ENCODE results near the gene SLC6A3.
A peak's percentile ranks its signal among the peaks of the same experiment; 100 is the strongest.
"Not testable (repeated sequence)": the region's sequence is repeated elsewhere in the genome, so short reads cannot be mapped to it uniquely, and the experiment has no call there.

Gene SLC6A3

GRCh38 chr5:1465117-1465516 lies 19.9 kb upstream of the SLC6A3 start:
- no peak for DNase-seq (ENCODE audit: low read depth in 3 of 3)

- no peak for DNase-seq (ENCODE audit: low read depth in 3 of 3)
These were observed 19.3 kb upstream of the SLC6A3 start for GRCh38 chr5:1464511-1464910.

GRCh38 chr5:1464096-1464446 lies 18.8 kb upstream of the SLC6A3 start:
- DNase-seq (ENCODE audit: low read depth in 3 of 3) = no peak

GRCh38 chr5:1463326-1464095 lies 18.3 kb upstream of the SLC6A3 start:
- DNase-seq (ENCODE audit: low read depth in 3 of 3) = no peak

- no peak for DNase-seq (ENCODE audit: low read depth in 3 of 3)
These were observed 17.1 kb upstream of the SLC6A3 start for GRCh38 chr5:1462358-1462757.

- DNase-seq (ENCODE audit: low read depth in 3 of 3) = no peak
These were observed 16.2 kb upstream of the SLC6A3 start for GRCh38 chr5:1461396-1461795.

- no peak for DNase-seq (ENCODE audit: low read depth in 3 of 3)
These were observed 14.9 kb upstream of the SLC6A3 start for GRCh38 chr5:1460054-1460682.

GRCh38 chr5:1459435-1459834 lies 14.2 kb upstream of the SLC6A3 start:
- DNase-seq (ENCODE audit: low read depth in 3 of 3) = not testable (repeated sequence)

- DNase-seq (ENCODE audit: low read depth in 3 of 3) = not testable (repeated sequence)
These were observed 11.1 kb upstream of the SLC6A3 start for GRCh38 chr5:1456110-1456881.

- DNase-seq (ENCODE audit: low read depth in 3 of 3) = no peak
These were observed 8.4 kb upstream of the SLC6A3 start for GRCh38 chr5:1453613-1454012.

GRCh38 chr5:1449081-1449630 lies 3.9 kb upstream of the SLC6A3 start:
- DNase-seq (ENCODE audit: low read depth in 3 of 3) = no peak

GRCh38 chr5:1448511-1449011 lies 3.3 kb upstream of the SLC6A3 start:
- DNase-seq (ENCODE audit: low read depth in 3 of 3) = peak in 1 of 3 donors; percentile 10

GRCh38 chr5:1447671-1448361 lies 2.6 kb upstream of the SLC6A3 start:
- no peak for DNase-seq (ENCODE audit: low read depth in 3 of 3)

GRCh38 chr5:1446602-1447343 lies 1.5 kb upstream of the SLC6A3 start:
- DNase-seq (ENCODE audit: low read depth in 3 of 3) = no peak

GRCh38 chr5:1445689-1446601 lies 705 bp upstream of the SLC6A3 start:
- DNase-seq (ENCODE audit: low read depth in 3 of 3) = no peak

- DNase-seq (ENCODE audit: low read depth in 3 of 3) = no peak
These were observed 665 bp downstream of the SLC6A3 start for GRCh38 chr5:1444361-1445189.

- no peak for DNase-seq (ENCODE audit: low read depth in 3 of 3)
These were observed 1.3 kb downstream of the SLC6A3 start for GRCh38 chr5:1443991-1444360.

GRCh38 chr5:1443171-1443570 lies 2.1 kb downstream of the SLC6A3 start:
- no peak for DNase-seq (ENCODE audit: low read depth in 3 of 3)
